ENCODE data around the gene FRMD7.

- TF ChIP-seq CTCF (IDR thresholded peaks at IDR 0.05) (no peak), POLR2AphosphoS5 (IDR thresholded peaks at IDR 0.05) (no peak)
These were observed 34.5 kb downstream of the FRMD7 start for GRCh38 chrX:132093239-132093860.

All from stomach (tissue), 4 donors.